Hematopoietic multipotent progenitor cell treated with erythropoietin and hydrocortisone succinate and interleukin-3 and kit ligand, for 6 days (in vitro differentiated cells): Measurements from ENCODE around the gene ARSB.

Experiments
- DNase-seq: peaks from one replicate; pipeline ENCODE4 v3.0.0-alpha.2; 2015

The ARSB gene

DNA sequence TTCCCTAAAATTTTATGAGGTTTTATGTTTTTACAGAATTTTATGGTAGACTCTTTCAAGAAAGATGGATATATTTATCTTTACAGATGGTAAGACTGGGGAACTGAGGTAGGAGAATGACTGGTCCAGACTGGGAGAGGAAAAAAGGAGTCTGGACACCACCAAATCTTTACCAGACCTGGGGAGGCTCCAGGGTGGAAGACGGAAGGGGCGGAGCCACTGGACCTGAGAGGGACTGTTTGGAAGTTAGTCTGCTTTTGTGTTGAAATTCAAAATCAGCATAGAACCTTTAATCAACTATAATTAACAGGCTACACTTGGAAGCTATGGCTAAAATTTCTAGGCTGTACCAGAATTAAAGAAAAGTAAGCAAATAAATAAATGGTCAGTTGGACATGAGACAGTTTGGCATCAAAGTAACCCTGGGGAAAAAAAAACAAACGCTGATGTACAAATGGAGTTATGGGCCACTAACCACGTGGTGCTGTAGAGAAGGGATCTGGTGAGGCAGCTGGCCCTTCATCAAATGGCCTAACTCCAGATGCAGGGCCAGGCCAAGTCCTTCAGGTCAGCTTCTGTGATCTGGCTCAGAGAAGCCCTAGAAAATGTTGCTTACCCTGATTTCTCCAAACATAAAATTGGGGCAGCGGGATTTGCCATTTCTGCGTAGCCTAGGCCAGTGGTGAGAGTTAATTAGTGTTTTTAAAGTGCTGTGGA lies 155.1 kb downstream of the ARSB start:
- DNase-seq = no peak

DNA sequence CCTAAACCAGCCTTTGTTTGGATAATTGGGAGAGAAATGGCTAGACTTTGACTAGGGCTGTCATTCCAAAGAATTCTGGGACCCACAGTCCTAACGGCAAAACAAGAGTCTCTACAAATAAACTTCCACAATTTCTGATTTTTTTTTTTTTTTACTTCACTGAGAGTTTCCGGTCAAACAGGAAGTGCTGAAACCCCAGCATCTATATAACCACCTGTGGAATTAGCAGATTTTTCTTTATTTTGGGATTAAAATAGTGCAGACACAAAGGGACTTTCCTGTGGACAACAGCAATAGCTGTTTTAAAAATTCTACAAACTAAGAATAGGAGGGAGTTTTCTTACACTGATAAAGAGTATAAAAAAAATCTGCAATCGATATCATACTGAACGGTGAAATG lies 157.4 kb downstream of the ARSB start:
- no peak for DNase-seq

DNA sequence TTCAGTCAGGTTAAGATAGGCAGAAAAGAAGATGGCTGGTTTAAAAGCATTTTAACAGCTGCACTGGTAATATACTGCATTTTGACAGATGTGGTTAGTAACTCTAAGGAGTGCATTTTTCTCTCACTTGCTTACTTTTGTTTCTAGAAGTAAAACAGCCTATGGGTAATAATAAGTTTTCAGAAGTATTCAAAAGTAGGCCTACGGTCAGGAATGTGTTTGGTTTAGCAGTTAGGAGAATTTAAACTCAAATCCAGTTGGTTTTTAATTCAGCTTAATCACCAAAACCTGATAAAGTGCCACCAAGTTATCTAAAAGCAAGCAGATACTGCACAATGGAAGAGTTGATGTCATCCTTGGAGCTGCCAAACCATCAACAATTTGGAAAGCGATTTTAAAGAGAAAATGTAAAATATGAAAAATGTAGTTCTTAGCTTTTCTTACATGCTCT lies 160.3 kb downstream of the ARSB start:
- peak; percentile 5 for DNase-seq

DNA sequence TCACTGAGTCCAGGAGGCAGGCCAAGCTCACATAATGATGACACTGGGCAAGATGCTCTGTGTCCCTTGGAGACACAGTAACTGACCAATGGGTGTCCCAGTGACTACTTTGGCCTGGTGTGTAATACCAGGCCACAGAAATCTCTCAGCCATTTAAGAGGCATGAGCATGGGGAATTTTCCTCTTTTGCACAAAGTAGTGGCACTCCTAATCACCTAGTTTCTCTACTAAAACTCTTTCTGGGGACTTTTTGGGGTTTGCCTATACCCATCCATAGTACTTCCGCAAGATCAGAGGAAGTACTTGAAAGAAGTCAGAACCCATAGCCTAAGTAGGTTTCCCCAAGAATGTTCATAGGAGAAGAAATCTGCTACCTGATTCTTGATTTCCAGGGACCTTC lies 161.9 kb downstream of the ARSB start:
- DNase-seq = no peak

DNA sequence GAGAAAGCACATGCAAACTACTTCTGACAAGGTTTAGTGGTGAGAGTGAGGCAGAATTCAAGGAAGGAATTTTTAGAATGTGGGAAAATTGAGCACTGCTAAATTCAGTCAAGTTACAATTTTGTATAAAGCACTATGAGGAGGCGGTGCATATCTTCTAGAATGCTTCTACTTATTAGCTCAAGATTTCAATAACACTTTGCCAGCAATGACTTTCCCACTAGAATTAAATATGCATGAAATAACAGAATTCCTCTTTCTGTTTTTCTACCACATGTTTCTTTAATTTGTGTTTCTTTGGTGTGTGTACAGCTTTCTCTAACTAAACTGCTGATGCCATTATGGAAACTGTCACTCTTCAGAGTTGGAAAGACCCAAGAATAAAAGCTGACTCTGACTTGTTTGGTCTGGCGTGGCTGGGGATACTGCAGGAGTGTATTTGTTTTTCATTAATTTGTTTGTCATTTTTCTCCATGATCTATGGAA lies 163.5 kb downstream of the ARSB start:
- no peak for DNase-seq

DNA sequence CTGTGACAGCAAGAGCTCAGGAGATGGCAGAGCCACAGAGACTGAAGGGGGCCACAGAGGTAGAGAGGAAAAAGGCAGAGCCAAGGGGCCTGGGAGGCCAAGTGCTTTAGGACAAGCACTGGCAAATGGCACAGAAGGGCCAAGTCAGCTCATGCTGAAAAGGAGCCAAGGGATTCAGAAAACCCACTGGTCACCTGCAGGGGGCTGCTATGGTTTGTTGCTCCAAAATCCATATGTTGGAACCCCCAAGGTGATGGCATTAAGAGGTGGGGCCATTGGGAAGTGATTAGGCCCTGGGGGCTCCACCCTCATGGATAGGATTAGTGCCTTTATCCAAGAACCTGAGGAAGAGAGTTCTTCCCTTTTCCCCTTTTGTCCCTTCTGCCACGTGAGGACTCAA lies 165.4 kb downstream of the ARSB start:
- no peak for DNase-seq

DNA sequence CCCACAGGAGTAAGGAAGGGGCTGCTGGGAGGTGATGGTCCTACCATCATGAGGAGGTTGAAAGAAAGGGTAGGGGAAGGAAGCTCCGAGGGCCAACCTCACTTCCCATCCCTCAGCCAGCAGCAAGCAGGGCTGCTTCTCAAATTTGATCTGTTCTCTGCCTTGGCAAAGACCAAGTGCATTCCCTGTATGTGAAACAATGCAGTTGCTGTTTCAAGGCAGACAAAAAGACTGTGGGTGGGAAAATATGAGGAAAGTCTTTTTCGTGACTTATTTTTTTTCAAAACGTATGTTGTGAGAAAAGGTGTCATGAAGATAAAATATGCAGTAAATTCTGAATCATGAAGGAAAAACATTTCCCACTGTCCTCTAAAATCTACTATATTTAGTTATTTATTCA lies 165.9 kb downstream of the ARSB start:
- DNase-seq = no peak

DNA sequence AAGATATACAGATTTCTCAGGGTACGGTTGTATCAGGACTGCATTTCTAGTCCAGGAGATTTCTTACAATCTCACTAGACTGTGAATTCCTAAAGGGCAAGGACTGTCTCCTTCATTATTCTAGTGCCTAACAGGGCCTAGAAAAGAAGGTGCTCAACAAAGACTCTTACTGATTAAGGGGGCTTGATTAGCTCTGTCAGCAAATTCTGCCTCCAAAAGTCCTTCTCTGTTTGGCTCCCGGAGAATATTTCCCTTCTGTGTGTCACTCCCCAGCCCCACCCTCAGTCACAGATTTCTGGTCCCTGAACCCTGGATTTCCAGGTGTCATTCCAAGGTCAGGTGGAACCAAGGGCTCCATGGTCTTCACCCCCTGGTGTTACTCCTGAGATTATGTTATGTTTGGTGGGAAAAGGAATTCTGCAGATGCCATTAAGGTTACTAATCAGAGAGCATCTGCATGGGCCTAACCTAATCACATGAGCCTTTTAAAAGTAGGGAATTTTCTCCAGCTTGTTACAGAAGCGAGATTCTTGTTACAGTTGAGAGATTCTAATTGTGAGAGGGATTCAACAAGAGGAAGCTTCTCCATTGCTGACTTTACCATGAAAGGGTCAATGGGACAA lies 168.9 kb downstream of the ARSB start:
- no peak for DNase-seq

DNA sequence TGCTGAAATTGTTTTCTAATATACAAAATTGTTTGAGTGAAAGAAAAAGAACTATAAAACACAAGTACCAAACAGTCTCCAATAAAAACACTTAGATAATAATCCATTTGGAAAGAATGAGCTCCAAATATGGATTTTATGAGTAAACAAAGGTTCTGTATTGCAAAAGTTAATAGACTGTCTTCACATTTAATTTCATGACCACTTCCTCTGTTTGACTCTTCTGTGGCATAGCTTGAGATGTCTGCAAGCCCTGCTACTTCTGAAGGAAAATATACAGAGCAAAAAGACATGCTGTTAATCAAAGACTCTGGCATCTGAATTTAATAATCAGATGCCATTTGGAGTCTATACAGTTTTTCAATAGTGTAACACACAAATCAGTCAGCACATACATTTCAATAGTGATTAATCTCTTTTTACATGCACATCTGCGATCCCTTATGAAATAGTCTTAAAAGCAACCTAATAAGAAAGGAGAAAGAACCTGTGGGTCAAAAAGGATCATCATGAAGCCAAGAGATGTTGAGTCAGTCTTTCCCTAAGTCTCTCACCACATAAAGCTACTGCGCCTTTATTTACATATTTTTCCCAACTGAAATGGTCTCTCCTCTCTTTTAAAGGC lies 171.1 kb downstream of the ARSB start:
- DNase-seq = no peak

DNA sequence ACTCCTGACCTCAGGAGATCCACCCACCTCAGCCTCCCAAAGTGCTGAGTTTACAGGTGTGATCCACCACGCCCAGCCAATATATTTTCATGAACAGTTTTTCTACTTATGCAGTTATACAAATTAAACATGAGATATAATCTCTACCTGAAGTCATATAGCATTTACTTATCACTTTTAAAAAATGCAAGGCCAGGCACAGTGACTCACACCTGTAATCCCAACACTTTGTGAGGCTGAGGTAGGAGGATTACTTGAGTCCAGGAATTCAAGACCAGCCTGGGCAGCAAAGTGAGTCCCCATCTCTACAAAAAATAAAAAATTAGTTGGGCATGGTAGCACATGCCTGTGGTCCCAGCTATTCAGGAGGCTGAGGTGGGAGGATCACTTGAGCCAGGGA lies 171.8 kb downstream of the ARSB start:
- no peak for DNase-seq

DNA sequence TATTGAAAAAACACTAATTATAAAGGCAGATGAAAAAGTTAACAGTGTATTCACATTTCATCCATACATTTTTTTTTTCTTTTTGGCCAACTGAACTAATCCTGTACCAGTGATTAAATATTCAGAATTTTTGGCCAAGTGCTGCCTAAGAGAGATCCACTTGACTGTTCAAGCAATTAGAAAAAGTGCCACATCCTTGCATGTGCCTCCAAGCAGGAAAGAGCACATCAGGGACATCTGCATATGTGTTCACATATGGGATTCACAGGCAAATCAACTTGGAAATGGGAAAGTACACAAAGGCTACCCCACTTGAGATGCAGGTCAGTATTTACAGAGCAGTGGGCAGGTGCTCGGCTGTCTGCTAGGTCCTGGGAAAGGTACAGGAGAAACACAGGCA lies 173.2 kb downstream of the ARSB start:
- DNase-seq = no peak

DNA sequence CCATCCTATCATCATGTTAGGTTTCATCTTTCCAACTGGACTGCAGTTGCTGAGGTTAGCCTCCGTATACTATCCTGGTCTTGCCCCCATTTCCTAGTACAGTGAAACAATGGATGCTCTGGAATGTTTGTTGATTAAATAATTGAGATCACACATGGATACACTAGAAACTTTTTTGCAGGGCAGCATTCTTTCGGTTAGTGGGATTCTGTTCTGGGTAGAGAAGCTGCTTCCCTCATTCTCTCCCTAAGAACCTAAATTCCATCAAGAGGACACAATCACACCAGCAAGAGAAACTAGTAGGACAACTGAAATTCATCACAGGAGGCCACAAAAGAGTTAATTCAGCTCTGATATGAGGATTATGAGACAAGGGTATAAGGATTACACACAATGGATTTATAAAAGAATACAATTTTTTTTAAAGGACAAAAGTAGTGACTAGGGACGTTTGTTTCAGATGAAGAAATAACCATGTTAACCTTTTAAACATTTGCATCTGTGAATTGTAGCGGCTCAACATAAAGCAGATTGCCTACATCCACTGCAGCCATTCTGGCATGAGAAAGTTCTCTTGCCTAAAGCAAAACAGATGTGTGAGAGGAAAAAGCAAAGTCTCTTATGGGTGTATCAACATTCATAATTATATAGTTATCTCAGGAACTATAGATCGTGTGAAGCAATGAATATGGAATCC lies 173.8 kb downstream of the ARSB start:
- no peak for DNase-seq

DNA sequence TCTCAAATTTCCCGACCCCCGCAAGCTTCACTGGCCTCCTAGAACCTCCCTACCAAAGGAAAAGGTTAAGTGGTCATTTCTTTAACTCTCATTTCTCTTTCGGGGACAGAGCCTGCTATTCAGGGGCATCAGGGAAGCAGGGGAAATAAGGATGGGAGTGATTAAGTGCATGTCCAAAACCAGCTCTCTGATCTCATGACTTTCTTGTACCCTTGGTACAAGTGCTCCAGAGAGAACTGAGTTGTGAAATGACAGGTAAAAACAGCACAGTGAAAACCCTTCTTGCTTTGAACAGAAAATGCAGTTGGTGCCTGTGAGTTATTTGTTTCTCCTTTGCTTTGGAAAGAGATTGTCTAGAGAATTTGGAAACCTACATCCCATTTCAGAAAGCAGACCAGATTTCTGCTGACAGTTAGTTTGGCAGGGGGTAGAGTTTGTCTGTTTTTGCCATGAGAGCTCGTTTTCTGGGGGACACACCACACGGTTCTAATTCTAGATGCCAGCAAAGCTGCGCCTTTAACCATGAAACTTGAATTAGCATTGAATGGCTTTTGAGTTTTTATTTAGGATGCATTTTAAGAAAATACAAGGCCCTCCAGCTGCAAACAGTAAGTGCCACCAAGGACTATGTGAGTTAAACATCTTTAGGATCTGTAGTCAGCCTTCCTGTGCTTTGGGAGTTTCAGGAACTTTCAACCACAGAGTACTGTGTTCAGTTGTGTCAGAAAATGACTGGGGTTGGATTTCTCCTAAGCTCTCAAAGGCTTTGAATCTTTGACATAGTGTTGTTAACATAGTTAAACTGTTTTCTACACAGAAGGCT lies 174.8 kb downstream of the ARSB start:
- no peak for DNase-seq

DNA sequence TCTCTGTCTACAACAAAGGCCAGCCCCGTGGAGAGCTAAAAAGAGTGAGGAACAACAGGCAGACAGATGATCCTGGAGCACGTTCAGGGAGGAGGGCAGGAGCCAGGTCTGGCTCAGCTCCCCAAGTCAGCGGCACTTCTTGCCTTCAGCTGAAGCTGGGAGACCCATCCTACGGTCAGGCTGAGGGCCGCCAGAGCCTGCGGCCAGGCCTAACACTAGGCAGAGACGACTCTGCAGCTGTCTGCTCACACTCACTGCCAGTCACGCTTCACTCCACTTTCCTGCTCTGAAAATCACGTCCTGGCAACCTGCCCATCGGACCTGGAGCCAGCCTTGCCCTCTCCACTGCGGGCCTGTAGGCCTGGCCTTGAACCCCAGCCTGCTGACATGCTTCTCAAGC lies 175.7 kb downstream of the ARSB start:
- DNase-seq = no peak

DNA sequence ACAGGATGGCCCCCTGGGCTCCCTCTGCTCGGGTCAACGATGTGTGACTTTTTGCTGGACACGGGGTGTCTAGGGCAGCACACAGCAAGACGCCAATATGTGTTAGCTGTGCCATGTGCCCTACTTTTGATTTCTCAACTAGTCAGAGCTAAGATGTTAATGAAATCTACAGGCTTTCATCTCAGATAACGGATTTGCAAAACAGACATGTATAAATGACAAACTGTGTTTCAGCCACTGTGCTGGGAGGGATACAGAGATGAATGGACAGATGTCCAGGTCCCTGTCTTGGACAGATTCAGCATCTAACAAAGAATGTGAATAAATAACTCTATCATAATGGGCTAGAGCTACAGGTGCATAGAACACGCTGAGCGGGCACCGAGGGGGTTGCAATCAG lies 176.3 kb downstream of the ARSB start:
- DNase-seq = no peak

DNA sequence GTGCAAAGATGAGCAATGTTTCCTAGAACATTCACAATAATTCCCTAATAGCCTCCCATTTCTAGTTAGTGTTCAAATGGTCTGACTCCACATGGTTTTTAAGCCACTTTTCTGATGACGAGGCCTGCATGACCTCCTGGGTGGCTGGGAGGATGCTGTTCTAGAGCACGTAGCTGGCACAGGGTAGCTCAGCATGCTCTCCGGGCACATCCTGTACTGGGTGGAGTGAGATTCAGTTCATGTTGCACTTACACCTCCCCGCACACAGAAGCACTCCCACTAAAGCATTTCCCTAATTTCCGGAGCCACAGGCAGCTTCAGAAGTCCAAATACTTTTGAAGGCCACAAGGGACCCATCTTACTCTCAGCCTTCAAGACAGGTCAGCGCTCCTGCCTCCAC lies 176.7 kb downstream of the ARSB start:
- no peak for DNase-seq

DNA sequence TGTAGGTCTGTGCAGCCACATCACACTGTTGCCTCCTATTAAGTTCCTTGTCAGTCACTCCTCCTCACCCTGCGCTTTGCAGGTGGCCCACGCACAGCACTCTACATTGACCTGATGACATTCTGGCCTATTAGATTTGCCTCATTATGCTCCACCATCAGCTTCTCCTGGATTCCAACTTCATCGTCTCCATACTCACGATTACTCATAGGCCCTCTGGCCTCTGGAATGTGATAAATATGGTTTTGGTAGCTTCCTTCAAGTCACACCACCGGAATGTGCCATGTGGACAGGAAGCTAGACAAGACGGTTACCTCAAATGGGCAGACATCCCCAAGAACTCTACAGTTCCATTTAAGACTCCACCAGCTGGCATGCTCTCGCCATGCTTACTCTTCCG lies 178.6 kb downstream of the ARSB start:
- no peak for DNase-seq

DNA sequence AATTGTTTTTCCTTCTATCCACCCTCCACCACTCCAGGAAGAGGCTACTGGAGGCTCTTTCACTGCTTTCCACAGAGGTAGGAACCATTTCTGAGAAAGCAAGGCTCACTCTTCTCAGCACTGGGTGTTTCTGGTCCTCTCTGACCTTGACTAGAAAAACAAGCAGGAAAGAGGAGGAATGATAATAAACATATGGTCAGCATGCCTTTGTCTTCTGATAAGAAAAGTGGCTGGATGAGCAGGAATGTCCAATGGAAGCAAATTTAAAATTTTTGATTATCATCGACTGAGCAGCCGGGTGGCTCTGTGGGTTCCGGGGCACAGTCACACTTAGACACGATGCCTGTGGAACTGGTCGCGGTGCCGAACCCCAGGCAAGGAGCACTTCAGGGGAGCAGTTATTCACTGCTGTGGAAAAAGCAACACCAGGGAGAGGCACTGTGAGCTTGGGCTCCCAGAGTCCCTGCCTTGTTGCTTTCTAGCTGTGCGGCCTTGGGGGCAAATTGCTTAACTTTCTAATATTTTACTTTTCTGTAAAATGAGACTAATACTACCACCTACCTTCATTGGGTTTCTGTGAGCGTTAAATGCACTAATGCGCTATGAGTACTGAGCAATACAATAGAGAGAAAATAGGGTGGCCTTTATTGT lies 179.5 kb downstream of the ARSB start:
- no peak for DNase-seq

DNA sequence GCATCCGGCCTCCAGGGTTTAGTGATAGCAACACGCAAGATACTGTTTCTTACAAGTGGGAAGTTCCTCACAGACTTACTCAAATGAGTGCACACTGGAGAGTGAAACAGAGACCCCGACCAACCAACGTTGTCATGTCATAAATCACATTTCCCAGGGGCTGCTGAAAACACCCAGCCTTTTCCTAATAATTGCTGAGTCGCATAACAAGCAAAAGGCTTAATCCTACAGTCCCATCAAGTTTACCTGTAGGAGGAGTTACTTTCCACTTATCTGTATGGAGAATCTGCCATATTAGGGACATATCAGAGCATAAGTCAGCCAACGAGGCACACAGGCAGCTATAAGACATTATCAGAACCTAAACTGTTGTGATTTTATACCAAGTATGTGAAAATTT lies 180.1 kb downstream of the ARSB start:
- no peak for DNase-seq

DNA sequence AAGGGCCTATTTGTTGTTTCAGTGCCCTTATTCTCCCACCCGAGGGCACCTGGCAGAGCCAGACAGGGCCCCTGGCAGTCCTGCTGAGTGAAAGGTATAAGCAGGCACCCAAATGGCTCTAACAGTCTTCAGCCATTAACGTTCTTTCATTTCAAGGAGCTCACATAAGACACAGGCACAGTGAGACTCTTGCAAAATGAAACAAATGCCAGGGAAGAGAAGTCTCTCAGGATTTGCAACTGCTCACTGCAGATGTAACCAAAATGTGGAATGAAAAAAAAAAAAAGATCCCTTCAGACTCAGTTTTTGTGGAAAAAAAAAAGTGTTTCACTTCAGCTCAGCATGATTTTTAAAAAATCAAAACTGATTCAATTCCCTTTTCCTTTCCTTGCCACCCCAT lies 181.2 kb downstream of the ARSB start:
- DNase-seq = no peak

DNA sequence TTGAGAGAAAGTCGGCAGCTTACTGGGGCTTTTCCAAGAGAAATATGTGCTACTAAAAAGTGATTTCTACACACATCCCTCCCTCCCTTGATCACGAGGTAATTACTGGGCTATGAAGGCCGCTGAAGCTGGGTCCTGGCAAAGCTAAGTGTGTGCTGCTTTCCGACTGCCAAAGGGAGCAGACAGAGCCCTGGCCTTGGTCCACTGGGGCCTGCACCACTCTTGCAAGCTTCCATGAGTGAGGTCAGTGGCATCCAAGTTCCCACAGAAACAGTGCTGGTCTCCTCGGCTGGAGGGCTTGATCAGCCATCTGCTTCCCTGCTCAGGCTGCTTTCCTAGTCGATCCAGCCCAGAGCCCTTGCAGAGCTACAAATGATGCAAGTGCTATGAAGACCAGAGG lies 181.8 kb downstream of the ARSB start:
- DNase-seq = no peak

DNA sequence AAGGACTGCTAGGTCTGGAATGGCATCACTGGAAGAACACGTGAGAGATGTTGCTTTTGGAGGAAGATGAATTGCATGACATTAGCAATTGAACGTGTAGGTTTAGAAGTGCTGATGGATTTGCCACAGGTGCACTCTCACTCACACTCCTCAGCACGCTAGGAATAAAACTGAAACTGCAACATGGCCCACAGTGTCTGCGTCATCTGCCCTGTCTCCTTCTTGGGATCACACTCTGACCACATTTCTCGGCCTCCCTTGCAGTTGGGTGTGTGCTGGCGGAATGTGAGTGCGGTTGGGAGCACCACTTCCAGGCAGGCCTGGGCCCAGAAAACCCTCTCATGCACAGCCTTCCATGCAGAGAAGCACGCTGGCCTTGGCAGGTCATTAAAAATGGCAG lies 183.7 kb downstream of the ARSB start:
- DNase-seq = no peak
